K562 (cell line): ENCODE measurements around the gene ZCCHC3. TPM values are rescaled to one million over a fixed set of nuclear protein-coding genes. Genes with fewer than 3 reads are reported as not detected.
A peak's percentile ranks its signal among the peaks of the same experiment; 100 is the strongest.

Experiments
- BCOR ChIP-seq: fragments of 450-650 bp; IDR thresholded peaks from 2 replicates; pipeline ENCODE4 v1.6.1; 2016
- ELK3 ChIP-seq: fragments of 450-650 bp; formaldehyde crosslinking; IDR thresholded peaks from 2 replicates; pipeline ENCODE4 v1.4.0; 2020; ENCODE audit warnings: mild to moderate bottlenecking
- KLF16 ChIP-seq: IDR thresholded peaks from 2 replicates; pipeline ENCODE4 v1.6.1; 2016; ENCODE audit warnings: antibody characterized with exemption
- MNT ChIP-seq, 2 experiments: fragments of 450-650 bp; conservative IDR thresholded peaks; 2 replicates each; pipeline ENCODE4 v1.6.1; 2017; ENCODE audit warnings: mild to moderate bottlenecking in 2 of 2, moderate library complexity in 2 of 2
- MYC ChIP-seq, 2 experiments: fragments of 250-450 bp in 1 of 2; sonication (Bioruptor Pico) in 1 of 2; IDR thresholded peaks; 2 replicates each; pipeline versions ENCODE4 v1.5.1 to v1.6.1; 2012 to 2021; ENCODE audit warnings: low read depth in 2 of 2, borderline replicate concordance in 1 of 2, improper control_type of control experiment in 1 of 2, low read length in 1 of 2, mild to moderate bottlenecking in 1 of 2, moderate library complexity in 1 of 2
- RFX1 ChIP-seq: fragments of 450-650 bp; IDR thresholded peaks from 2 replicates; pipeline ENCODE4 v1.6.1; 2016; ENCODE audit warnings: mild to moderate bottlenecking, moderate library complexity
- SIN3B ChIP-seq: fragments of 450-650 bp; IDR thresholded peaks from 2 replicates; pipeline ENCODE4 v1.6.1; 2017; ENCODE audit warnings: low read depth, mild to moderate bottlenecking, moderate library complexity
- ZNF592 ChIP-seq: fragments of 450-650 bp; IDR thresholded peaks from 2 replicates; pipeline ENCODE4 v1.6.1; 2017; ENCODE audit warnings: antibody characterized with exemption, mild to moderate bottlenecking
- polyA plus RNA-seq, 8 experiments: library from polyadenylated mRNA; depleted of rRNA in 4 of 8; stranded (reverse) in 5 of 8; unstranded in 3 of 8; fragments of >200 nt; fragmentation: Nextera tagmentation in 2 of 8; fragmentation: Illumina TruSeq in 1 of 8; extraction: Ambion mirVana in 2 of 8; extraction: Trizol in 1 of 8; gene quantifications; 2 replicates each; pipeline versions ENCODE4 v1.2.1 to v1.2.3, GENCODE V29; 2011 to 2014; ENCODE audit warnings: inconsistent platforms in 1 of 8, missing spikeins in 1 of 8
- total RNA-seq, 7 experiments: library from RNA; depleted of rRNA in 6 of 7; stranded (reverse); fragments of >200 nt in 6 of 7; fragmentation: Illumina TruSeq in 2 of 7; extraction: Trizol in 2 of 7; gene quantifications; 2 replicates each; pipeline versions ENCODE4 v1.2.1 to v1.2.3, GENCODE V29; 2011 to 2021; ENCODE audit warnings: low replicate concordance in 1 of 7
- TF ChIP-seq, protein P1 (sequence below), 2 experiments: fragments of 450-650 bp in 1 of 2; sonication (generic) in 1 of 2; formaldehyde crosslinking in 1 of 2; IDR thresholded peaks; 2 replicates each; pipeline versions ENCODE4 v1.7.1 to v1.9.0; 2016 to 2022; ENCODE audit warnings: inconsistent platforms in 1 of 2, mild to moderate bottlenecking in 1 of 2, missing genetic modification reagents in 1 of 2

The ZCCHC3 gene
- total and polyA plus RNA-seq, 9 of the 15 experiments (the other 6 are each of a cell fraction or from before 2014, with no cell fraction given): 2.8 to 23.3 (median 16.5) TPM

DNA sequence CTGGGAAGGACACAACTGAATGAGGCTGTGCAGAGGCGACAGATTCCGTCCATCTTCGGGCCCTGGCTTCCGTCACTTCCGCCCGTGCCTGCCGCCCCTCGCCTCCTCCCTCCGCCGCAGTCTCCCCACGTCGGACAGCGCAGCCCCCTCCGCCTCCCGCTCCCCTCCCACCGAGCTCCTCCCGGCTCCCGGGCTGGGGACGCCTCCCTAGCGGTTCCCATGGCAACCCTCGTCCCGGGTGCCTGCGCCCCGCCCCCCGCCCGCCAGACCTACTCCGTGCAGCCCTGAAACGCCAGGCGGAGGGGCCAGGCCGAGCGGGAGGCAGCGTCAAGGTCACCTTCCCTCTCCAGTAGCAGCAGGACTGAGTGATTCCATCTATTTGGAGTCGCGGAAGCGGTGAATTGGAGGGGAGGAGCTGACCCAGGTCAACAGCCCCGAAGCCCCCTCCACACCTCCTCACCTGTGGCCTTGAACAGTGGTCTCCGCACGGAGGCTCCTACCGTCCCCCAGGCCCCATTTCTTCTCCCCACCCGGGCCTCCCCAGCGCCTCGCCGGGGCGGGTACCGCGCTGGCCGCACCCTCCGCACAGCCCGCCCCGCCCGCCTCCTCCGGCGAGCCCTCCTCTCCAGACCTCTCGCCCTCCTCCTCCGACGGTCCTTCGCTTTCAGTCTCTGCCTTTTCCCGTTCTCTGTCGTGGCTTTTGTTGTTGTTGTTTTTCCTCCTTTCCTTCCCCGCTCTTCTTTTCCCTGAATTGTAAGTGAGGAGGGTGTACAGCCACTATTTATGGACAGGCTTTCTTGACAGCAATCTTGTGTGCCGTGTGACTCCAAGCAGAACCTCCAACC lies 50.5 kb downstream of the ZCCHC3 start (continued):
- TF ChIP-seq, protein P1, sequence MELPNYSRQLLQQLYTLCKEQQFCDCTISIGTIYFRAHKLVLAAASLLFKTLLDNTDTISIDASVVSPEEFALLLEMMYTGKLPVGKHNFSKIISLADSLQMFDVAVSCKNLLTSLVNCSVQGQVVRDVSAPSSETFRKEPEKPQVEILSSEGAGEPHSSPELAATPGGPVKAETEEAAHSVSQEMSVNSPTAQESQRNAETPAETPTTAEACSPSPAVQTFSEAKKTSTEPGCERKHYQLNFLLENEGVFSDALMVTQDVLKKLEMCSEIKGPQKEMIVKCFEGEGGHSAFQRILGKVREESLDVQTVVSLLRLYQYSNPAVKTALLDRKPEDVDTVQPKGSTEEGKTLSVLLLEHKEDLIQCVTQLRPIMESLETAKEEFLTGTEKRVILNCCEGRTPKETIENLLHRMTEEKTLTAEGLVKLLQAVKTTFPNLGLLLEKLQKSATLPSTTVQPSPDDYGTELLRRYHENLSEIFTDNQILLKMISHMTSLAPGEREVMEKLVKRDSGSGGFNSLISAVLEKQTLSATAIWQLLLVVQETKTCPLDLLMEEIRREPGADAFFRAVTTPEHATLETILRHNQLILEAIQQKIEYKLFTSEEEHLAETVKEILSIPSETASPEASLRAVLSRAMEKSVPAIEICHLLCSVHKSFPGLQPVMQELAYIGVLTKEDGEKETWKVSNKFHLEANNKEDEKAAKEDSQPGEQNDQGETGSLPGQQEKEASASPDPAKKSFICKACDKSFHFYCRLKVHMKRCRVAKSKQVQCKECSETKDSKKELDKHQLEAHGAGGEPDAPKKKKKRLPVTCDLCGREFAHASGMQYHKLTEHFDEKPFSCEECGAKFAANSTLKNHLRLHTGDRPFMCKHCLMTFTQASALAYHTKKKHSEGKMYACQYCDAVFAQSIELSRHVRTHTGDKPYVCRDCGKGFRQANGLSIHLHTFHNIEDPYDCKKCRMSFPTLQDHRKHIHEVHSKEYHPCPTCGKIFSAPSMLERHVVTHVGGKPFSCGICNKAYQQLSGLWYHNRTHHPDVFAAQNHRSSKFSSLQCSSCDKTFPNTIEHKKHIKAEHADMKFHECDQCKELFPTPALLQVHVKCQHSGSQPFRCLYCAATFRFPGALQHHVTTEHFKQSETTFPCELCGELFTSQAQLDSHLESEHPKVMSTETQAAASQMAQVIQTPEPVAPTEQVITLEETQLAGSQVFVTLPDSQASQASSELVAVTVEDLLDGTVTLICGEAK (IDR thresholded peaks at IDR 0.05): peak; percentile 70
- TF ChIP-seq, protein P1 (CRISPR knock-in tag; IDR thresholded peaks at IDR 0.05): no peak
- peak; percentile 98 for TF ChIP-seq RFX1
- peak; percentile 34; the same call in 1 of the 2 replicates for TF ChIP-seq SIN3B
- no peak; the same call in 1 of the 2 replicates for TF ChIP-seq ZNF592
- TF ChIP-seq MNT (conservative IDR thresholded peaks at IDR 0.05): peak; percentile 38 to 64; a peak in 2 of 4 replicates
- TF ChIP-seq MYC (IDR thresholded peaks at IDR 0.05; ENCODE audit: low read depth, low read length): peak; percentile 61
- no peak; the same call in 1 of the 2 replicates for TF ChIP-seq MYC (CRISPR knock-in tag; IDR thresholded peaks at IDR 0.05; ENCODE audit: borderline replicate concordance, low read depth)
- TF ChIP-seq ELK3 (CRISPR knock-in tag): no peak
- TF ChIP-seq KLF16: no peak
- peak; percentile 75 for TF ChIP-seq BCOR
